Left lung (tissue), 10 donors: ENCODE measurements around the gene AGMO. TPM values are rescaled to one million over a fixed set of nuclear protein-coding genes. Genes with fewer than 3 reads are reported as not detected.

ENCODE experiments used
- ATAC-seq: fragments of 200-7000 bp; cut with Tn5 transposase; one replicate; pipeline ENCODE4 v1.9.1; 2020; ENCODE audit warnings: moderate library complexity
- DNase-seq, 4 donors: peaks; one replicate each; pipeline ENCODE4 v3.0.0-alpha.2; 2013 to 2020
- H3K27ac ChIP-seq, 2 donors: fragments of 200-600 bp; sonication (generic) in 1 of 2; one replicate each; pipeline versions ENCODE4 v1.5.0 to v1.8.0; 2020 to 2021
- H3K27me3 ChIP-seq, 2 donors: fragments of 200-600 bp; sonication (generic) in 1 of 2; one replicate each; pipeline versions ENCODE4 v1.5.0 to v1.8.0; 2020 to 2021
- H3K36me3 ChIP-seq, 2 donors: fragments of 200-600 bp; sonication (generic) in 1 of 2; one replicate each; pipeline versions ENCODE4 v1.5.0 to v1.8.0; 2020 to 2021
- H3K4me1 ChIP-seq, 2 donors: fragments of 200-600 bp; one replicate each; pipeline ENCODE4 v1.8.0; 2021
- H3K4me3 ChIP-seq, 2 donors: fragments of 200-600 bp; sonication (generic) in 1 of 2; one replicate each; pipeline versions ENCODE4 v1.5.0 to v1.8.0; 2020 to 2021; ENCODE audit warnings: mild to moderate bottlenecking in 1 of 2
- H3K9me3 ChIP-seq, 2 donors: fragments of 200-600 bp; sonication (generic) in 1 of 2; one replicate each; pipeline versions ENCODE4 v1.5.0 to v1.8.0; 2020 to 2021
- intact Hi-C, 2 donors: fragments of 100-400 bp; cut with DNase I; formaldehyde crosslinking; loops; one replicate each; pipeline versions ENCODE4 v1.11.2 to v1.14.2; 2022
- polyA plus RNA-seq, 6 donors: library from polyadenylated mRNA; unstranded; fragments of 120-200 nt; gene quantifications; one replicate each; pipeline ENCODE4 v1.2.1, GENCODE V29; 2013; ENCODE audit not compliant: insufficient read length in 6 of 6
- total RNA-seq, 2 donors: library from RNA; stranded (reverse); fragmentation: NEBNext Ultra II Directional; extraction: Animal tissue kit (Norgen Biotek cat#: 25700); gene quantifications; one replicate each; pipeline ENCODE4 v1.2.1, GENCODE V29; 2021
- TF ChIP-seq, protein P1 (sequence below), 2 donors: fragments of 200-600 bp; sonication (generic) in 1 of 2; IDR thresholded peaks; one replicate each; pipeline versions ENCODE4 v1.5.0 to v1.8.0; 2021; ENCODE audit warnings: antibody characterized with exemption in 2 of 2
- donor health status: DM: no; HTN: yes; CAD: no.
- donor health status: DM: no; HTN: no; CAD: no.

Gene AGMO
- total and polyA plus RNA-seq, 8 donors = 0.32 to 0.85 (median 0.42) TPM

DNA sequence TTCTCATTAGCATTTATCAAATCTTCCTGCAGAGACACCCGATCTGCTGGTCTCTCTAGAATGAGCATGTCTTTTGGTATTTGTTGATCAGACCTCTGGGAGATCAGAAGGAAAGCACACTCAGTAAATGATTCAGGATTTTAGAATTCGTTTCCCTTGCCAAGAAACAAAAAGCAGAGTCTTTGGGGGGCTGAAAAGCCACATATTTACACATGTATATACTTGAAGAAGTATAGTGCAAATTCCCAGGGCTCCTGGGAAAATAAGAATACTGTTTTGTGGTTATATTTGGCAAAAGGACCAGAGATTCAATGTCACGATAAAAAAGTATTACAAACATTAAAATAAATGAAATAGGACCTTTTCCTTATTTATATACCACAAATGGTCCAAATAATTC, 100.2 kb downstream of the AGMO start:
- H3K36me3 ChIP-seq = no peaks in the 10 kb centered on the region
- no peak overlapping the region for H3K4me3 ChIP-seq
- H3K27ac ChIP-seq = no peak overlapping the region
- DNase-seq (peak in 1 of 4 donors; percentile 6), ATAC-seq (no peak)
- H3K4me1 ChIP-seq = no peaks in the 10 kb centered on the region
- no peaks in the 10 kb centered on the region for H3K27me3 ChIP-seq
- intact Hi-C loops = no loop called here
- no peaks in the 10 kb centered on the region for H3K9me3 ChIP-seq
- TF ChIP-seq, protein P1, sequence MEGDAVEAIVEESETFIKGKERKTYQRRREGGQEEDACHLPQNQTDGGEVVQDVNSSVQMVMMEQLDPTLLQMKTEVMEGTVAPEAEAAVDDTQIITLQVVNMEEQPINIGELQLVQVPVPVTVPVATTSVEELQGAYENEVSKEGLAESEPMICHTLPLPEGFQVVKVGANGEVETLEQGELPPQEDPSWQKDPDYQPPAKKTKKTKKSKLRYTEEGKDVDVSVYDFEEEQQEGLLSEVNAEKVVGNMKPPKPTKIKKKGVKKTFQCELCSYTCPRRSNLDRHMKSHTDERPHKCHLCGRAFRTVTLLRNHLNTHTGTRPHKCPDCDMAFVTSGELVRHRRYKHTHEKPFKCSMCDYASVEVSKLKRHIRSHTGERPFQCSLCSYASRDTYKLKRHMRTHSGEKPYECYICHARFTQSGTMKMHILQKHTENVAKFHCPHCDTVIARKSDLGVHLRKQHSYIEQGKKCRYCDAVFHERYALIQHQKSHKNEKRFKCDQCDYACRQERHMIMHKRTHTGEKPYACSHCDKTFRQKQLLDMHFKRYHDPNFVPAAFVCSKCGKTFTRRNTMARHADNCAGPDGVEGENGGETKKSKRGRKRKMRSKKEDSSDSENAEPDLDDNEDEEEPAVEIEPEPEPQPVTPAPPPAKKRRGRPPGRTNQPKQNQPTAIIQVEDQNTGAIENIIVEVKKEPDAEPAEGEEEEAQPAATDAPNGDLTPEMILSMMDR (IDR thresholded peaks at IDR 0.05) = no peak

DNA sequence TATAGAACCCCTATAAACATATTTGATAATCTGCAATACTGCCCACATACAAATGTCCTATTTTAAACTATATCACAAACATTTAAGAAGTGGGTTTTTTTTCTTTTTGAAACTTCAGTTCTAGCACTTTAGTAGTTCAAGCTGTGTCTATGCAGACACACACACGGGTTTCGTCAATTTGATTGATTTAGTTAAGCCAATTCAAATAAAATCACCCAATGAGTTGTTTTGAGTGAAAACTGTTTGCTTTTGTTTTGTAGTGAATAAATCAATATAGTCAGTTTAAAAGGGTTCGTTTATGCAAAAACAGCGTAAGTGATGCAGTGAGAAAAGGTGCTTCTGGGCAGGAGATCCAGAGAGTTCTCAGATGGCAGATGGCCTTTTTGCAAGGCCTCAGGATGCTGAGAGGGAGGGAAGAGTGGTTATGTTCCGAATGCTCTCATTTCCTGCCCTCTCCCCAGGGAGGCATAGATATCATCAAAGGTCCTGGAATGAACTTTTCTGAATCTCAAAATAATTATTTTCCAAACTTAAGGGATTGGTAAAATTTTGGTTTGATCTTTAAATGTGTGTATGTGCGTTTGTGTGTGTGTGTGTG, 102.7 kb downstream of the AGMO start:
- Histone ChIP-seq H3K4me1 (no peaks in the 10 kb centered on the region), H3K36me3 (no peaks in the 10 kb centered on the region), H3K27ac (no peak overlapping the region), H3K4me3 (no peak overlapping the region), H3K27me3 (no peaks in the 10 kb centered on the region), H3K9me3 (no peaks in the 10 kb centered on the region)
- DNase-seq (no peak), ATAC-seq (no peak)
- intact Hi-C loops = no loop called here
- TF ChIP-seq, protein P1 (IDR thresholded peaks at IDR 0.05) = no peak

DNA sequence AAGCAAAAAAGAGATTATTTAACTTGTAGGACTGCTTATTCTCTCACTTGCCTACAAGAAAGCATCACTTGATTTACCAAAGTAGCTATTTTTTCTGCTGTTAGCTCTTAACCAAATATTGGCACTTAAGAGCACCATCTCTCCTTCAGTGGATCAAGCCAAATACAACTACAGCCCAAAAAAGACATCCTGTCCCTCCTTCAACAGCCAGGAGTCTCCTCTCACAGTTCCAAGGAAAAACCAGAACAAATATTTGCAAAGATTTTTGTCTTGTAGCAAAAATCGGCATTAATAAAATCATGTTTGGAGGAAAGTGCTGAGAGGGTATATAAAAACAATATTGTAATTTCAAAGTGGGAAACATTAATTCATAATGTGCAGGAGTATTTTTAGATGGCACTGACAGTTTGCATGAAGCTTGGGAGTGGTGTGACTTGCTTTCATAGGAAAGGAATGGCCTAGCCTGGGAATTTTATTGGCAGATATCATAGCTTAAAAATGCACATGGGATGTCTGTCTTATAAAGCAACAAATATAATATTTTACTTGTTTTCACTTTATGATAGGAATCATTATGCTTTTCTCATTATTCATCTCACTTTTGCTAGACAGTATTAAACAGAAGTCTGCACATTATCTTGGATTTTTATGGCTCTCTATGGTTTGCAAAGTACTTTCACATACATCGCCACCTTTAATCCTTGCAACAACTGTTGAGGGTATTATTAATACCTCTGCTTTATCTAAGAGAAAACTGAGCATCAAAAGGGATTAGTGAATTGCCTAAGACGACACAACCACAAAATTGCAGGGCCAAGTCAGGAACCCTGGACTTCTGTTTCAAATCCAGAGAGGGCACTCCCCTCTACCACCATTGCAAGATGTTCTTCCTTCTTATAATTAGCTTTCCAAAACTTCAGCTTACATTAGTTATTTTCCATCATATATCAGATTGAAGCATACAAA, 103.5 kb downstream of the AGMO start:
- Histone ChIP-seq H3K27me3 (no peaks in the 10 kb centered on the region), H3K27ac (no peak overlapping the region), H3K9me3 (no peaks in the 10 kb centered on the region), H3K4me3 (no peak overlapping the region), H3K36me3 (no peaks in the 10 kb centered on the region), H3K4me1 (no peaks in the 10 kb centered on the region)
- intact Hi-C loops = no loop called here
- TF ChIP-seq, protein P1 (IDR thresholded peaks at IDR 0.05) = no peak
- DNase-seq (no peak), ATAC-seq (no peak)

DNA sequence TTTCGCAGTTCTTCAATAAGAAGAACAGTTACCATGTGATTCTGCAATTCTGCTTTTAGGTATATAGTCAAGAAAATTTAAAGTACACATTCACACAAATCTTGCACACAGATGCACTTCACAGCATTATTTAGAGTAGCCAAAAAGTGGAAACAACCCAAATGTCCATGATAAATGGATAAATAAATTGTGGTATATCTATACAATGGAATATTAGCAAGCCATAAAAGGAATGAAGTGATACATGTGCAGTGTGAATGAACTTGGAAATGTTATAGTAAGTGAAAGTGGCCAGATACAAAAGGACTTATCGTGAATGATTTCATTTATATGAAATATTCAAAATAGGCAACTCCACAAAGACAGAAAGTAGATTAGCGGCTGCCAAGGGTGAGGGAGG, 109.1 kb downstream of the AGMO start:
- Histone ChIP-seq H3K9me3 (peaks cover 0 to 3% of the 10 kb centered on the region in 2 donors), H3K4me3 (no peak overlapping the region), H3K36me3 (no peaks in the 10 kb centered on the region), H3K27me3 (no peaks in the 10 kb centered on the region), H3K27ac (no peak overlapping the region), H3K4me1 (no peaks in the 10 kb centered on the region)
- DNase-seq (no peak), ATAC-seq (no peak)
- intact Hi-C loops = no loop called here
- TF ChIP-seq, protein P1 (IDR thresholded peaks at IDR 0.05) = no peak

DNA sequence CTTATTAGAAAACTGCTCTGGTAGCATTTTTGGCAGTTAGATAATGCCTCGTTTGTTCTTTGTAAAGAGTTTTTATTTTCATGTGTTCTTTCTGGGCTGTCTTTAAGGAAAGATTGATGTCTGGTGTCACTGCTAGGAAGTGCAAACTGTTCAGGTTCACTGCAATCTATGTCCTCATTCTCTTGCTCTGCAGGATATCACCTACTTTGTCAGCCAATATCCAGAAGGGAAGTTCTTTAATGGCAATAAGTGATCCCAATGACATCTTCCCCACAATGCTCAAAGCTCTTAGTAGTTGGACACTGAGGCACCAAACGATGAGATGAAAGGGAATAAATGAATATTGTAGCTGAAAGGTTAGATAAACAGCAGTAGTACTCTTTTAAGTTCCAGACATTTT, 115.1 kb downstream of the AGMO start:
- no peaks in the 10 kb centered on the region for H3K9me3 ChIP-seq
- DNase-seq (no peak), ATAC-seq (no peak)
- H3K27ac ChIP-seq = no peak overlapping the region
- no peaks in the 10 kb centered on the region for H3K27me3 ChIP-seq
- intact Hi-C loops = no loop called here
- no peaks in the 10 kb centered on the region for H3K4me1 ChIP-seq
- TF ChIP-seq, protein P1 (IDR thresholded peaks at IDR 0.05) = no peak
- no peaks in the 10 kb centered on the region for H3K36me3 ChIP-seq
- no peak overlapping the region for H3K4me3 ChIP-seq
